ENCODE measurements around the gene PITHD1. TPM values are rescaled to one million over a fixed set of nuclear protein-coding genes. Genes with fewer than 3 reads are reported as not detected.
A peak's percentile ranks its signal among the peaks of the same experiment; 100 is the strongest.

PITHD1 gene
- total RNA-seq, 4 donors from 2014 or later = 36.7 to 40.6 (median 38.9) TPM

DNA sequence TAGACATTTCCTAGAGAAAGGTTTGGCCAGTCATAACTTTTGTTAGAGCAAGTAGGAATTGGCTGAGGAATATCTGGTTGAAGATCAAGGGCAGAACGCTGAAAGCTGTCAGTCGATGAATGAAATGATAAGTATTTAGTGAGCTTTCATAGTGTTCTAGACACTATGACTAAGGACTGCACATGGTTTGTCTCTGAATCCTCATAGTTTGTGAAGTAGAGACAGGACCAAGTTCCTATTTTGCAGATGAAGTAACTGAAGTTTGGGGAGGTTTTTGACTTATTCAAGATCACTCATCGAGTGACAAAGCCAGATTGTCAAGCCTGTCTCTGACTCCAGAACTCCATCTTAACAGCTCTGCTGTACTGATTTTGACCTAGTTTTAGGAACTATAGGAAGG is 30.2 kb upstream of the PITHD1 start:
- Histone ChIP-seq H3K4me3 (no peak overlapping the region), H3K36me3 (peaks cover 0 to 31% (median 15%) of the 10 kb centered on the region in 4 donors), H3K27ac (no peak overlapping the region), H3K9me3 (no peaks in the 10 kb centered on the region), H3K27me3 (no peaks in the 10 kb centered on the region), H3K4me1 (peaks cover 9 to 27% (median 17%) of the 10 kb centered on the region in 4 donors)
- TF ChIP-seq POLR2AphosphoS5 (IDR thresholded peaks at IDR 0.05) = no peak
- TF ChIP-seq EP300 (IDR thresholded peaks at IDR 0.05; ENCODE audit: low read depth) = no peak
- TF ChIP-seq, protein P1, sequence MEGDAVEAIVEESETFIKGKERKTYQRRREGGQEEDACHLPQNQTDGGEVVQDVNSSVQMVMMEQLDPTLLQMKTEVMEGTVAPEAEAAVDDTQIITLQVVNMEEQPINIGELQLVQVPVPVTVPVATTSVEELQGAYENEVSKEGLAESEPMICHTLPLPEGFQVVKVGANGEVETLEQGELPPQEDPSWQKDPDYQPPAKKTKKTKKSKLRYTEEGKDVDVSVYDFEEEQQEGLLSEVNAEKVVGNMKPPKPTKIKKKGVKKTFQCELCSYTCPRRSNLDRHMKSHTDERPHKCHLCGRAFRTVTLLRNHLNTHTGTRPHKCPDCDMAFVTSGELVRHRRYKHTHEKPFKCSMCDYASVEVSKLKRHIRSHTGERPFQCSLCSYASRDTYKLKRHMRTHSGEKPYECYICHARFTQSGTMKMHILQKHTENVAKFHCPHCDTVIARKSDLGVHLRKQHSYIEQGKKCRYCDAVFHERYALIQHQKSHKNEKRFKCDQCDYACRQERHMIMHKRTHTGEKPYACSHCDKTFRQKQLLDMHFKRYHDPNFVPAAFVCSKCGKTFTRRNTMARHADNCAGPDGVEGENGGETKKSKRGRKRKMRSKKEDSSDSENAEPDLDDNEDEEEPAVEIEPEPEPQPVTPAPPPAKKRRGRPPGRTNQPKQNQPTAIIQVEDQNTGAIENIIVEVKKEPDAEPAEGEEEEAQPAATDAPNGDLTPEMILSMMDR (IDR thresholded peaks at IDR 0.05) = no peak
- no peak for TF ChIP-seq POLR2A (IDR thresholded peaks at IDR 0.05)
- WGBS, 2 donors (ENCODE audit: low coverage in 1 of 2) = 61 to 77% methylated on average over 2 to 3 of the region's 3 CpGs
- no peak for DNase-seq
- intact Hi-C loops (cut with DNase I; ENCODE audit: low total_unique reads) = no loop called here
- in situ Hi-C loops (cut with MboI; ENCODE audit: low pct_ligation_motif_present in 1 of 4, low pct_unique_long_range_greater_than_20kb in 1 of 4, low sequenced_read_pairs in 3 of 4) = loop anchor here in 1 of 4 donors (10.0 kb wide), 1 partner anchor 53 kb away; the partner anchor contains the start of gene RPL11

DNA sequence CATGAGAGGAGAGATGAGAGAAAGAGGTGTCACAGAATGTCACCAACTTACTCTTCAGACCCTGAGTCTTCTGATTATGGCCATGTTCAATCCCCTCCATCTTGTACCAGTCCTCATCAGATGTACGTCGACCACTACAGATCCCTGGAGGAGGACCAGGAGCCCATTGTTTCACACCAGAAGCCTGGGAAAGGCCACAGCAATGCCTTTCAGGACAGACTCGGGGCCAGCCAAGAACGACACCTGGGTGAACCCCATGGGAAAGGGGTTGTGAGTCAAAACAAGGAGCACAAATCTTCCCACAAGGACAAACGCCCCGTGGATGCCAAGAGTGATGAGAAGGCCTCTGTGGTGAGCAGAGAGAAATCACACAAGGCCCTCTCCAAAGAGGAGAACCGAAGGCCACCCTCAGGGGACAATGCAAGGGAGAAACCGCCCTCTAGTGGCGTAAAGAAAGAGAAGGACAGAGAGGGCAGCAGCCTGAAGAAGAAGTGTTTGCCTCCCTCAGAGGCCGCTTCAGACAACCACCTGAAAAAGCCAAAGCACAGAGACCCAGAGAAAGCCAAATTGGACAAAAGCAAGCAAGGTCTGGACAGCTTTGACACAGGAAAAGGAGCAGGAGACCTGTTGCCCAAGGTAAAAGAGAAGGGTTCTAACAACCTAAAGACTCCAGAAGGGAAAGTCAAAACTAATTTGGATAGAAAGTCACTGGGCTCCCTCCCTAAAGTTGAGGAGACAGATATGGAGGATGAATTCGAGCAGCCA is 27.0 kb upstream of the PITHD1 start:
- peaks cover 0 to 10% (median 0%) of the 10 kb centered on the region in 4 donors for H3K4me1 ChIP-seq
- intact Hi-C loops (cut with DNase I; ENCODE audit: low total_unique reads) = no loop called here
- H3K4me3 ChIP-seq = no peak overlapping the region
- H3K27me3 ChIP-seq = no peaks in the 10 kb centered on the region
- DNase-seq = peak; percentile 27
- in situ Hi-C loops (cut with MboI; ENCODE audit: low pct_ligation_motif_present in 1 of 4, low pct_unique_long_range_greater_than_20kb in 1 of 4, low sequenced_read_pairs in 3 of 4) = no loop called here
- H3K9me3 ChIP-seq = no peaks in the 10 kb centered on the region
- H3K27ac ChIP-seq = no peak overlapping the region
- TF ChIP-seq POLR2A (IDR thresholded peaks at IDR 0.05) (no peak), EP300 (IDR thresholded peaks at IDR 0.05; ENCODE audit: low read depth) (no peak), POLR2AphosphoS5 (IDR thresholded peaks at IDR 0.05) (no peak)
- TF ChIP-seq, protein P1 (IDR thresholded peaks at IDR 0.05) = peak; percentile 40 to 62 (median 51)
- H3K36me3 ChIP-seq = peaks cover 2 to 62% (median 32%) of the 10 kb centered on the region in 4 donors
- WGBS, 2 donors (ENCODE audit: low coverage in 1 of 2) = 59 to 63% methylated on average over 7 to 11 of the region's 11 CpGs

DNA sequence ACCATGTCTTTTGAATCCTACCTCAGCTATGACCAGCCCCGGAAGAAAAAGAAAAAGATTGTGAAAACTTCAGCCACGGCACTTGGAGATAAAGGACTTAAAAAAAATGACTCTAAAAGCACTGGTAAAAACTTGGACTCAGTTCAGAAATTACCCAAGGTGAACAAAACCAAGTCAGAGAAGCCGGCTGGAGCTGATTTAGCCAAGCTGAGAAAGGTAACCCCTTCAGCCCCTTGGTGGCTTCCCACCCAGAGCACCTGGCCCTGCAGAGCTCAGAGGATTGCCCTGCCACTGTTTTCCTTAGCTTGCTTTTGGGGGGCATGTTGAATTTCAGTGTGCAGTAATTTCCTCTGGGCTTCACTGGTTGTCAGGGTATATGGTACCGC is 26.4 kb upstream of the PITHD1 start:
- WGBS, 2 donors (ENCODE audit: low coverage in 1 of 2) = 86 to 91% methylated on average over 3 to 4 of the region's 4 CpGs
- Histone ChIP-seq H3K9me3 (no peaks in the 10 kb centered on the region), H3K27me3 (no peaks in the 10 kb centered on the region), H3K4me1 (peaks cover 0 to 9% (median 0%) of the 10 kb centered on the region in 4 donors), H3K27ac (no peak overlapping the region), H3K4me3 (no peak overlapping the region), H3K36me3 (peaks cover 2 to 68% (median 34%) of the 10 kb centered on the region in 4 donors)
- TF ChIP-seq EP300 (IDR thresholded peaks at IDR 0.05; ENCODE audit: low read depth) (no peak), POLR2AphosphoS5 (IDR thresholded peaks at IDR 0.05) (no peak), POLR2A (IDR thresholded peaks at IDR 0.05) (no peak)
- TF ChIP-seq, protein P1 (IDR thresholded peaks at IDR 0.05) = no peak
- DNase-seq = no peak
- intact Hi-C loops (cut with DNase I; ENCODE audit: low total_unique reads) (no loop called here), in situ Hi-C loops (cut with MboI; ENCODE audit: low pct_ligation_motif_present in 1 of 4, low pct_unique_long_range_greater_than_20kb in 1 of 4, low sequenced_read_pairs in 3 of 4) (no loop called here)

- H3K4me3 ChIP-seq = no peak overlapping the region
- intact Hi-C loops (cut with DNase I; ENCODE audit: low total_unique reads) = no loop called here
- DNase-seq = no peak
- no peaks in the 10 kb centered on the region for H3K4me1 ChIP-seq
- TF ChIP-seq EP300 (IDR thresholded peaks at IDR 0.05; ENCODE audit: low read depth) (no peak), POLR2A (IDR thresholded peaks at IDR 0.05) (no peak), POLR2AphosphoS5 (IDR thresholded peaks at IDR 0.05) (no peak)
- TF ChIP-seq, protein P1 (IDR thresholded peaks at IDR 0.05) = no peak
- 100% methylated on average over 1 of the region's 1 CpG; no CpG with 5 or more reads in 1 of the 2 donors for WGBS, 2 donors (ENCODE audit: low coverage in 1 of 2)
- no peaks in the 10 kb centered on the region for H3K9me3 ChIP-seq
- in situ Hi-C loops (cut with MboI; ENCODE audit: low pct_ligation_motif_present in 1 of 4, low pct_unique_long_range_greater_than_20kb in 1 of 4, low sequenced_read_pairs in 3 of 4) = no loop called here
- H3K27me3 ChIP-seq = no peaks in the 10 kb centered on the region
- H3K36me3 ChIP-seq = peaks cover 2 to 79% (median 40%) of the 10 kb centered on the region in 4 donors
- H3K27ac ChIP-seq = no peak overlapping the region
These were observed 25.3 kb upstream of the PITHD1 start for GRCh38 chr1:23752909-23753308.
